Measurements from ENCODE around the gene IPP.

DNA sequence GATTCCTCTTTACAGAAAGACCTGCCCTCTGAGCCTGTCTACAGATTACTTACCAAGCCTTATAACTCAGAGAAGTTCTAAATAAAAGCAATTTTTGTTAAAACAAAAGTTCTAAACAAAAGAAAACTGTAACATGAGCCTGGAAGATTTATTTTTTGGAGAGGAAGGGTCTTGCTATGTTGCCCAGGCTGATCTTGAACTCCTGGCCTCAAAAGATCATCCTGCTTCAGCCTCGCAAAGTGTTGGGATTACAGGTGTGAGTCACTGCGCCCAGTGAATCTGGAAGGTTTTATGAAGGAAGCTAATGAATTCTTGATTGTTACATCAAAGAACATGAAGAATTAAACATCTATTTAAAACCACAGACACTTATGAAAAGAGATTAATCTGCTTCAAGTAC, 91.2 kb downstream of the IPP start:
- TF ChIP-seq, protein P1, sequence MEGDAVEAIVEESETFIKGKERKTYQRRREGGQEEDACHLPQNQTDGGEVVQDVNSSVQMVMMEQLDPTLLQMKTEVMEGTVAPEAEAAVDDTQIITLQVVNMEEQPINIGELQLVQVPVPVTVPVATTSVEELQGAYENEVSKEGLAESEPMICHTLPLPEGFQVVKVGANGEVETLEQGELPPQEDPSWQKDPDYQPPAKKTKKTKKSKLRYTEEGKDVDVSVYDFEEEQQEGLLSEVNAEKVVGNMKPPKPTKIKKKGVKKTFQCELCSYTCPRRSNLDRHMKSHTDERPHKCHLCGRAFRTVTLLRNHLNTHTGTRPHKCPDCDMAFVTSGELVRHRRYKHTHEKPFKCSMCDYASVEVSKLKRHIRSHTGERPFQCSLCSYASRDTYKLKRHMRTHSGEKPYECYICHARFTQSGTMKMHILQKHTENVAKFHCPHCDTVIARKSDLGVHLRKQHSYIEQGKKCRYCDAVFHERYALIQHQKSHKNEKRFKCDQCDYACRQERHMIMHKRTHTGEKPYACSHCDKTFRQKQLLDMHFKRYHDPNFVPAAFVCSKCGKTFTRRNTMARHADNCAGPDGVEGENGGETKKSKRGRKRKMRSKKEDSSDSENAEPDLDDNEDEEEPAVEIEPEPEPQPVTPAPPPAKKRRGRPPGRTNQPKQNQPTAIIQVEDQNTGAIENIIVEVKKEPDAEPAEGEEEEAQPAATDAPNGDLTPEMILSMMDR (conservative IDR thresholded peaks at IDR 0.05; ENCODE audit: low read length): no peak
- TF ChIP-seq EZH2phosphoT487 (IDR thresholded peaks at IDR 0.05; ENCODE audit: borderline replicate concordance): no peak
